Stimulated activated naive CD8-positive, alpha-beta T cell treated with anti-CD3 and anti-CD28 coated beads, Interleukin-15, amount 100 ng/mL, for 72 hours (primary cell): ENCODE data around the gene TRPV5.
A peak's percentile ranks its signal among the peaks of the same experiment; 100 is the strongest.

ENCODE experiments used
- ATAC-seq: fragments of 150-1000 bp; cut with Tn5 transposase; 2 replicates; pipeline ENCODE4 v1.10.0; 2021; ENCODE audit warnings: mild to moderate bottlenecking, moderate library complexity
- DNase-seq, 2 donors: peaks; one replicate each; pipeline ENCODE4 v3.0.0; 2021 to 2022
- H3K27ac Mint-ChIP-seq, 2 donors: one replicate each; pipeline ENCODE4 v1.8.0; 2022; ENCODE audit warnings: mild to moderate bottlenecking in 2 of 2, mixed read lengths in 2 of 2, moderate library complexity in 2 of 2
- H3K27me3 Mint-ChIP-seq: one replicate; pipeline ENCODE4 v1.8.0; 2022; ENCODE audit warnings: mixed read lengths
- H3K4me1 Mint-ChIP-seq: one replicate; pipeline ENCODE4 v1.8.0; 2022; ENCODE audit warnings: mild to moderate bottlenecking, mixed read lengths
- H3K4me3 Mint-ChIP-seq, 2 donors: one replicate each; pipeline ENCODE4 v1.8.0; 2022; ENCODE audit warnings: mild to moderate bottlenecking in 2 of 2, mixed read lengths in 2 of 2, moderate library complexity in 1 of 2
- H3K9me3 Mint-ChIP-seq, 2 donors: one replicate each; pipeline ENCODE4 v1.8.0; 2022; ENCODE audit warnings: mixed read lengths in 2 of 2

Gene TRPV5

GRCh38 chr7:142950235-142950634, 16.7 kb upstream of the TRPV5 start:
- H3K9me3 Mint-ChIP-seq = peaks cover 10 to 13% of the 10 kb centered on the region in 2 donors

DNA sequence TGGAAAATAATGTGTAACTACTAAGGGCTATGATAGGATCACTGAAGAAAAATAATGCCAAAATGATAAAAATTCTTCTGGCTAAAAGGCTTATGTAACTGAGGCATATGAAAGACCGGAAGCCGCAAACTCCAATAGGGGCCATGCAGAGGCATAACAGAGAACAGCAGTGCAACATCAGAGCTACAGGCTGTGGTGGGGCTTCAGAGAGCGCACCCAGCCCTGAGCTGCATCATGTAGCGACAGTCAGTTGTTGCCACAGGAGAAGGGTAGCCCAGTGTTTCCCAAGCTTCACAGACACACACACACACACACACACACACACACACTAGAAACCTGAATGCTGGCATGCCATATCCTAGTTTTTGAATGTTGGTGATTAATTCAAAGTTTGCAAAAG, 15.1 kb upstream of the TRPV5 start:
- H3K9me3 Mint-ChIP-seq = peaks cover 0 to 2% of the 10 kb centered on the region in 2 donors

More at GRCh38 chr7:142950235-142950634, 16.7 kb upstream of the TRPV5 start:
- no peaks in the 10 kb centered on the region for H3K4me1 Mint-ChIP-seq
- H3K4me3 Mint-ChIP-seq = no peak overlapping the region
- peaks cover 10% of the 10 kb centered on the region for H3K27me3 Mint-ChIP-seq
- DNase-seq (no peak), ATAC-seq (no peak)
- H3K27ac Mint-ChIP-seq = no peak overlapping the region

DNA sequence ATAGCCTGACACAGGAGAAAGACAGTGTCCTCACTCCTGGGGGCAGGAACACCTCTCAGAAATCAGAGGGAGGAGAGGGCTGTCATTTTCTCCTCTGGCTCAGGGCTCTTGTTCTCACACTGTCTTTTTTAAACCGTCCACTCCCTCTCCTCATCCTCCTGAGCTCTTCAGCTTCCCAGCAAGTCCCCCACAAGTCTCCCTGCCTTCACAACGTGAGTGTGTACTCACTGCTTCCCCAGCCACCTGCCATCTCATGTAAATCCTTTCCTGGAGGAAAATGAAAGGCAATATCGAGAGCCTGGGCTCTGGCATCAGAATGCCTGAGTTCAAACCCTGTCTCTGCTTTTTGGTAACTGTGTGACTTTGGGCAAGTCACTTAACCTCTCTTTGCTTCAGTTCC, 11.5 kb upstream of the TRPV5 start:
- H3K27ac Mint-ChIP-seq = peak overlapping the region in 1 of 2 donors; percentile 48

More for the DNA sequence above, 15.1 kb upstream of the TRPV5 start:
- no peak overlapping the region for H3K27ac Mint-ChIP-seq
- DNase-seq (no peak), ATAC-seq (no peak)
- H3K4me3 Mint-ChIP-seq = no peak overlapping the region
- H3K4me1 Mint-ChIP-seq = no peaks in the 10 kb centered on the region
- peaks cover 16% of the 10 kb centered on the region for H3K27me3 Mint-ChIP-seq

DNA sequence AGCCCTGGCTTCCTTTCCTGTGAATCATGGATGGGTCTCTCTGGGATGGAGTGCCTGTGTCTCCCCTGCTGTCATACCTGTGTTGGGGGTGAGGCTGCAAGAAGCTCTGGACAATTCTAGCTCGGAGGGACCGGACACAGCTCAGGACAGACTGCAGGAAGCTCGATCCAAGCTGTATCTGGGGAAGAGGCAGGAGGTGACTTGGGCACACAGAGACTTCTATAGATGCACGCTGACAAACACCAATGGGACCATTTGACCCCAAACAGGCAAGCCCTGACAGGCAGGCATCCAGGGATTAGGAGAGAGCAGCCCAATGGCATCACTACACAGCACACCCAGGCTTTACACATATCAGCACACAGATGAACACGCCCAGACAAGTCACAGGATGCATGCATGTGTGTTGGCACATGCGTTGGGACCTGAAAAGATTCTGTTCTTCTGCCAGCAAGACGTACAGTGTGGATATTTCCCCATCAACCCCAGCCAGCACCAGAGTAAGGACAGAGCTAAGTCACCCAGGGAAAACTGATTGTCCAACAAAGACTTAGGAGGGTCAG, 10.2 kb upstream of the TRPV5 start:
- DNase-seq (no peak), ATAC-seq (no peak)
- H3K9me3 Mint-ChIP-seq = no peaks in the 10 kb centered on the region
- no peak overlapping the region for H3K4me3 Mint-ChIP-seq
- no peaks in the 10 kb centered on the region for H3K4me1 Mint-ChIP-seq
- H3K27me3 Mint-ChIP-seq = peaks cover 7% of the 10 kb centered on the region
- H3K27ac Mint-ChIP-seq = peak overlapping the region in 1 of 2 donors; percentile 23

More for the DNA sequence above, 11.5 kb upstream of the TRPV5 start:
- no peaks in the 10 kb centered on the region for H3K9me3 Mint-ChIP-seq
- no peak for ATAC-seq
- no peaks in the 10 kb centered on the region for H3K4me1 Mint-ChIP-seq
- no peak overlapping the region for H3K4me3 Mint-ChIP-seq
- H3K27me3 Mint-ChIP-seq = peaks cover 9% of the 10 kb centered on the region
- no peak for DNase-seq

DNA sequence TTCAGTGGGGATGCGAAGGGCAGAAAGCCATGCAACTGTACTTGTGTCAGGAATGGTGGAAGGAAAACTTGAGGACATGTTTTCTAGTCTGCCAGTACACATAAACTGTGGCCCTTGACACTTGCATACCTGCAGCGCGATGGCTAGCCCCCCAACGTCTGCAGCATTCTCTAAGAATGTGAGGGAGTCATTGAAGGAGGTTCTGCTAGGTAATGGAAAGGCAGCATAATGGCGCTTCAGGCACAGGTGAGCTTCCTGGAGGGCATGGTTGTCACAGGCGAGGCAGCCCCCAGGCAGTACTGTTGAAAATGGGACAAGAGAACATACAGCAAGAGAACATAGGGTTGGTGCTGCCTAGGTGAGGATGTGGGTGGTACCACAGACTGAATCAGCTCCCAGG, 9.2 kb upstream of the TRPV5 start:
- Mint-ChIP-seq H3K9me3 (no peaks in the 10 kb centered on the region), H3K4me3 (no peak overlapping the region), H3K27me3 (peaks cover 7% of the 10 kb centered on the region), H3K4me1 (no peaks in the 10 kb centered on the region), H3K27ac (peak overlapping the region in 1 of 2 donors; percentile 2)
- ATAC-seq = no peak
- no peak for DNase-seq

GRCh38 chr7:142941541-142941940, 8.0 kb upstream of the TRPV5 start:
- Mint-ChIP-seq H3K4me3 (no peak overlapping the region), H3K4me1 (no peaks in the 10 kb centered on the region), H3K9me3 (no peaks in the 10 kb centered on the region), H3K27me3 (peaks cover 7% of the 10 kb centered on the region), H3K27ac (no peak overlapping the region)
- DNase-seq (no peak), ATAC-seq (no peak)

- Mint-ChIP-seq H3K27ac (peak overlapping the region in 1 of 2 donors; percentile 14), H3K4me3 (no peak overlapping the region), H3K4me1 (no peaks in the 10 kb centered on the region), H3K27me3 (peaks cover 7% of the 10 kb centered on the region), H3K9me3 (no peaks in the 10 kb centered on the region)
- no peak for ATAC-seq
- DNase-seq = no peak
These were observed 7.5 kb upstream of the TRPV5 start for GRCh38 chr7:142940966-142941535.

- no peaks in the 10 kb centered on the region for H3K9me3 Mint-ChIP-seq
These were observed 5.8 kb upstream of the TRPV5 start, which contains the start of gene LLCFC1 for GRCh38 chr7:142939226-142939910. LLCFC1 (plus strand) TSS chr7:142939484; CDS start chr7:142939622, 138 bp downstream.

DNA sequence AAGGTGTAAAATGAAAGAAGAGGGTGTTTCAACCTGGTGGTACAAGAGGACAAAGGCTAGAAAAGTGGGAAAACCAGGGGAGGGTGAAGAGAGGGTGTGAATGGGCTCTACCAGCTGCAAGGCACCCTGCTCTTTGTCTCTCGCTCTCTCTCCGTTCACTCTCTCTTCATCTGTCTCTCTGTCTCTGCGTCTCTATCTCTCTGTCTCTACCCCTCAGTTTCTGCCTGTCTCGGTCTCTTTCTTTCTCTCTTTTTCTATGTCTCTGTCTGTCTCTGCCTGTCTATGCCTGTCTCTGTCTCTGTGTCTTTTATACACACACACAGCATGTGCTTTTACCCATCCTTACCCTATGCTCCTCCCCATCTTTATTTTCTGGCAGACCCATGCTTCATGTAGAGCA, 5.1 kb upstream of the TRPV5 start:
- ATAC-seq = no peak
- no peak overlapping the region for H3K4me3 Mint-ChIP-seq
- H3K9me3 Mint-ChIP-seq = no peaks in the 10 kb centered on the region
- no peak overlapping the region for H3K27ac Mint-ChIP-seq
- H3K27me3 Mint-ChIP-seq = peaks cover 2% of the 10 kb centered on the region
- no peak for DNase-seq
- no peaks in the 10 kb centered on the region for H3K4me1 Mint-ChIP-seq

More at GRCh38 chr7:142939226-142939910, 5.8 kb upstream of the TRPV5 start, which contains the start of gene LLCFC1:
- Mint-ChIP-seq H3K27me3 (no peaks in the 10 kb centered on the region), H3K27ac (no peak within 1 kb of the TSS), H3K4me3 (no peak within 1 kb of the TSS), H3K4me1 (no peaks in the 10 kb centered on the region)
- DNase-seq = no peak
- ATAC-seq = peak; percentile 25

GRCh38 chr7:142935941-142936565, 2.5 kb upstream of the TRPV5 start:
- Mint-ChIP-seq H3K4me1 (no peaks in the 10 kb centered on the region), H3K4me3 (no peak overlapping the region), H3K9me3 (no peaks in the 10 kb centered on the region), H3K27me3 (peaks cover 8% of the 10 kb centered on the region), H3K27ac (no peak overlapping the region)
- DNase-seq (no peak), ATAC-seq (no peak)

DNA sequence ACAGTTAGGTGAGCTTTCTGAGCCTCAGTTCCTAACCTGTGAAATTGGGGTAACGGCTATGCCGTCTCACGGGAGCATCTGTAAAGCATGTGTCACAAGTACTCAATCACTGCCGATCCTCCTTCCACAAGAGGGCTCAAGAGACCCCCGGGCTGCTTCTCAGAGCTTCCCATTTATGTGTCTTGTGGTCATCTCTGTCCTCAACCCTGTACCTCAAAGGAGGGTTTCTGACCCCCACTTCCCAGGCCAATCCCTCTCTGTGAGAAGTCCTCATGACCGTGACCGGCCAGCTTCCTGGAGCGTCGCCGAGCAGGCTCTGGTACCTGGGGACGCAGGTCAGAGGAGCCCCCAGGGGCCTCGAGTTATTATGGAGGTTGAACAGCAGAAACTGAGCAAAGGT, 510 bp upstream of the TRPV5 start:
- ATAC-seq = no peak
- H3K4me1 Mint-ChIP-seq = no peaks in the 10 kb centered on the region
- no peaks in the 10 kb centered on the region for H3K9me3 Mint-ChIP-seq

GRCh38 chr7:142933092-142933475, 462 bp downstream of the TRPV5 start:
- ATAC-seq = no peak
- H3K27me3 Mint-ChIP-seq = peaks cover 8% of the 10 kb centered on the region
- no peaks in the 10 kb centered on the region for H3K4me1 Mint-ChIP-seq
- DNase-seq = no peak
- H3K27ac Mint-ChIP-seq = no peak overlapping the region
- no peak overlapping the region for H3K4me3 Mint-ChIP-seq
- no peaks in the 10 kb centered on the region for H3K9me3 Mint-ChIP-seq

More for the DNA sequence above, 510 bp upstream of the TRPV5 start:
- no peak for DNase-seq
- no peak overlapping the region for H3K4me3 Mint-ChIP-seq
- no peak overlapping the region for H3K27ac Mint-ChIP-seq
- H3K27me3 Mint-ChIP-seq = peaks cover 8% of the 10 kb centered on the region

DNA sequence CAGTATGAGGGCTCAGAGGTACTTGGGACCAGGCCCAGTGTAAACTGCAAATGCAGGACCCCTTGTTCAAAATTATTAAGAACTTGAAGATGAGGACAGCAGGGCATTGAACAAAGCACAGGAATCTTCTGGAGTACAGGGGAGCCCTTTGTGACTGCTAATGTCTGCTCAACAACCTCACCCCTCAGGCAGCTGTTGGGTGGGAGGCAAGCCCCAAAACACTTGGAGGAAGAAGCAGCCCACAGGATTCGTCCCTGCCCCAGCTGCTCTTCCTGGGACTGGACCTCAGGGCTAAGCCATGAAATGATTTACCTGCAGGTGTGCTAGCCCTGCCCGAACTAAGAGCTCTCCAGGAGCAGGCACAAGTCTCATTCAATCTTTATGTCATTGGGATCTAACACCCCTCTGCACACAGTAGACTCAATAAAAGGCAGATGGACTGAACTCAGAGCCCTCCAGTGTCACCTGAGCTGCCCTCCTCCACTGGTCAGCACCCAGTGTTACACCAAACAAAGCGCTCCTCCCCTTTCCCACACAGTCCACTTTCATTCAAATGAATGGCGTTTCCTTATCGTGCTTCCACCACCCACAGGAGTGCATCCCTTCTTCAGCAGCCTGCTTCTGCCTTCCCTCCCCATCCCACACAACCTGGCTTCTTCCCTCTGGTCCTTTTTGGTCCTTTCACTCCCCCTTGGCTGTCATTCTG, 1.0 kb downstream of the TRPV5 start:
- Mint-ChIP-seq H3K27me3 (peaks cover 8% of the 10 kb centered on the region), H3K4me3 (no peak overlapping the region), H3K9me3 (no peaks in the 10 kb centered on the region), H3K4me1 (no peaks in the 10 kb centered on the region), H3K27ac (no peak overlapping the region)
- DNase-seq (no peak), ATAC-seq (no peak)

DNA sequence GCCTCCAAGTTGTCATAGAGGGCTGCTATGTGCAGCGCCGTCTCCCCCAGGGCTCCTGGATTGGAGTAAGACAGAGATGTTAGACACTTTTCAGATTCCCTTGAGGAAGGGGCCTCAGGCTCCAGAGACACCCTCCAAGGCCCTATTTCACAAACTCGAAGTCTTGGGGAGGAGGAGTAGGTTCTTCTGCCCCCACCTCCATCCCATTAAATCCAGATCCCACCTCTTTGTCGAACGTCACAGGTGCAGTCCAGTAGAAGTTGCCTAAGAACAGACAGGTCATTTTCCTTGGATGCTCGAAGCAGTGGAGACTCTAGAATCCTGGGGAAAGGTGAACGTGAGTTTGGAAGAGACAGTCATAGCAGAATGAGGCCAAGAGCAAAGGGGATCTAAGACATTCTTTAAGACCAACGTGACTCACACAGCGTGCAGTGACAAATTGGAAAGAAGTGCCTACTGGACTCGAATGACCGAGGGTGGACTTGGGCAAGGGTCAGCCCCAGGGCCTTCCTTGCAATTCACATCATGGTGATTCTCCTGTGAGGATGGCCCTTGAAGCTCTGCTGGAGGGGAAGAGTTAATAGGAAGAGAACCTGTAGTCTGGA, 3.3 kb downstream of the TRPV5 start:
- DNase-seq (no peak), ATAC-seq (no peak)
- H3K9me3 Mint-ChIP-seq = no peaks in the 10 kb centered on the region
- H3K27ac Mint-ChIP-seq = peak overlapping the region in 1 of 2 donors; percentile 54
- peaks cover 8% of the 10 kb centered on the region for H3K27me3 Mint-ChIP-seq
- H3K4me1 Mint-ChIP-seq = no peaks in the 10 kb centered on the region
- no peak overlapping the region for H3K4me3 Mint-ChIP-seq

DNA sequence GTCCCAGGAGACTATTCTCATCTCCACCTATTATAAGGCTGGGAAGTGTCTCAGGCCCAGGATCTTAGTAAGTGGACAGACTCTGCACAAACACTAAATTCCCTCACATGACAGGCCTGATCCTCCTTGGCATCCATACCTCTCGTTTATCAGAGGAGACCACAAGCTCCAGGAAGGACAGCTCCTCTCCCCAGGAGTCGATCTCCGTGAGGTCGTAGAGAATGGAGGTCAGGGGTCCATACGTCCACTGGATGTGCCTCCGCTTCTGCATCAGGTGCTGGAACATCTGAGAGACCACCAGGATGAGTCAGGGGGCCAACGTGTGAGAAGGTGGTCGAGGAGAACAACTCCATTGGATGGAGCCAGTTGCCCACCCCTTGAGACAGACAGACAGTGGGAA, 5.6 kb downstream of the TRPV5 start:
- Mint-ChIP-seq H3K9me3 (no peaks in the 10 kb centered on the region), H3K4me1 (no peaks in the 10 kb centered on the region), H3K4me3 (no peak overlapping the region), H3K27ac (no peak overlapping the region), H3K27me3 (no peaks in the 10 kb centered on the region)
- no peak for ATAC-seq
- DNase-seq = no peak
